ENCODE results near the gene RBM12.
A peak's percentile ranks its signal among the peaks of the same experiment; 100 is the strongest.

Gene RBM12

GRCh38 chr20:35699127-35699956 is 34.6 kb upstream of the RBM12 start, which contains the start of the genes NFS1 and ROMO1 (continued):
- TF ChIP-seq HIC1 (tag by site-specific recombination; IDR thresholded peaks at IDR 0.05) (0 out of 2 replicates have a peak, but pooled peaks have one; percentile 51), ZFHX2 (tag by site-specific recombination; conservative IDR thresholded peaks at IDR 0.05) (peak; percentile 81; the same call in 1 of the 2 replicates), KLF10 (tag by site-specific recombination; IDR thresholded peaks at IDR 0.05) (0 out of 2 replicates have a peak, but pooled peaks have one; percentile 53), ZNF664 (tag by site-specific recombination; IDR thresholded peaks at IDR 0.05) (no peak), GLI4 (tag by site-specific recombination; IDR thresholded peaks at IDR 0.05) (no peak), ZNF433 (tag by site-specific recombination; IDR thresholded peaks at IDR 0.05; ENCODE audit: low read depth) (no peak), ZNF518A (tag by site-specific recombination; conservative IDR thresholded peaks at IDR 0.05; ENCODE audit: low read depth) (peak; percentile 98), KLF16 (tag by site-specific recombination; IDR thresholded peaks at IDR 0.05) (peak; percentile 46; the same call in 1 of the 2 replicates), ZNF10 (tag by site-specific recombination; IDR thresholded peaks at IDR 0.05) (peak; percentile 52; the same call in 1 of the 2 replicates), ZNF529 (tag by site-specific recombination; IDR thresholded peaks at IDR 0.05; ENCODE audit: insufficient replicate concordance) (no peak), SCRT2 (tag by site-specific recombination; IDR thresholded peaks at IDR 0.05) (no peak), ZNF561 (tag by site-specific recombination; IDR thresholded peaks at IDR 0.05; ENCODE audit: borderline replicate concordance) (peak; percentile 94; the same call in 1 of the 2 replicates), KLF7 (tag by site-specific recombination; IDR thresholded peaks at IDR 0.05; ENCODE audit: borderline replicate concordance) (peak; percentile 65; the same call in 1 of the 2 replicates), ZNF248 (tag by site-specific recombination; IDR thresholded peaks at IDR 0.05) (no peak), ZBTB26 (tag by site-specific recombination; optimal IDR thresholded peaks at IDR 0.05) (peak; percentile 74), ZFP3 (tag by site-specific recombination; IDR thresholded peaks at IDR 0.05; ENCODE audit: low read depth) (no peak), ZNF37A (tag by site-specific recombination; IDR thresholded peaks at IDR 0.05) (no peak), GLIS2 (tag by site-specific recombination; IDR thresholded peaks at IDR 0.05) (no peak; the same call in 1 of the 2 replicates), ZNF501 (tag by site-specific recombination; IDR thresholded peaks at IDR 0.05) (peak; percentile 69; the same call in 1 of the 2 replicates), OSR2 (tag by site-specific recombination; IDR thresholded peaks at IDR 0.05) (no peak; the same call in 1 of the 2 replicates), ZNF837 (tag by site-specific recombination; IDR thresholded peaks at IDR 0.05) (peak; percentile 77; the same call in 1 of the 2 replicates), ZNF510 (tag by site-specific recombination; IDR thresholded peaks at IDR 0.05; ENCODE audit: insufficient replicate concordance) (no peak), ZNF146 (tag by site-specific recombination; IDR thresholded peaks at IDR 0.05) (peak; percentile 34; the same call in 1 of the 2 replicates), ZBTB48 (tag by site-specific recombination; IDR thresholded peaks at IDR 0.05) (peak; percentile 94), YY1 (tag by site-specific recombination; IDR thresholded peaks at IDR 0.05) (peak; percentile 53; the same call in 1 of the 2 replicates), ZNF843 (tag by site-specific recombination; IDR thresholded peaks at IDR 0.05) (0 out of 2 replicates have a peak, but pooled peaks have one; percentile 11), ZNF2 (tag by site-specific recombination; IDR thresholded peaks at IDR 0.05) (peak; percentile 88), KLF1 (tag by site-specific recombination; IDR thresholded peaks at IDR 0.05) (no peak), ZNF645 (tag by site-specific recombination; IDR thresholded peaks at IDR 0.05) (no peak), ZNF324 (tag by site-specific recombination; IDR thresholded peaks at IDR 0.05) (peak; percentile 81; the same call in 1 of the 2 replicates), ZBTB7A (tag by site-specific recombination; IDR thresholded peaks at IDR 0.05; ENCODE audit: low read depth) (peak; percentile 84; the same call in 1 of the 2 replicates)

All from HEK293 (cell line).